ENCODE results near the gene IL17C. TPM values are rescaled to one million over a fixed set of nuclear protein-coding genes. Genes with fewer than 3 reads are reported as not detected.
A peak's percentile ranks its signal among the peaks of the same experiment; 100 is the strongest.

Gene IL17C
- total and polyA plus RNA-seq, 10 of the 15 experiments (the other 5 are each of a cell fraction or from before 2014, with no cell fraction given), result not detected

DNA sequence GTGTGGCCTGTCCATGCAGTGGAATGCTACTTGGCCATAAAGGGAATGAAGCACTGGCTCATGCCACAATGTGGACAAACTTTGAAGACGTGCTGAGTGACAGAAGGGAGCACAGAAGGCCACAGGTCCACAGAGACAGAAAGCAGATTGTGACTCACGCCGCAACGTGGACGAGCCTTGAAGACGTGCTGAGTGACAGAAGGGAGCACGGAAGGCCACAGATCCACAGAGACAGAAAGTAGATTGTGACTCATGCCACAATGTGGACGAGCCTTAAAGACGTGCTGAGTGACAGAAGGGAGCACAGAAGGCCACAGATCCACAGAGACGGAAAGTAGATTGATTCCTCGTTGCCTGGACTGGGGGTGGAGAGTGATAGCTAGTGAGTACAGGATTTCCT lies 48.9 kb upstream of the IL17C start (continued):
- TF ChIP-seq, protein P1, sequence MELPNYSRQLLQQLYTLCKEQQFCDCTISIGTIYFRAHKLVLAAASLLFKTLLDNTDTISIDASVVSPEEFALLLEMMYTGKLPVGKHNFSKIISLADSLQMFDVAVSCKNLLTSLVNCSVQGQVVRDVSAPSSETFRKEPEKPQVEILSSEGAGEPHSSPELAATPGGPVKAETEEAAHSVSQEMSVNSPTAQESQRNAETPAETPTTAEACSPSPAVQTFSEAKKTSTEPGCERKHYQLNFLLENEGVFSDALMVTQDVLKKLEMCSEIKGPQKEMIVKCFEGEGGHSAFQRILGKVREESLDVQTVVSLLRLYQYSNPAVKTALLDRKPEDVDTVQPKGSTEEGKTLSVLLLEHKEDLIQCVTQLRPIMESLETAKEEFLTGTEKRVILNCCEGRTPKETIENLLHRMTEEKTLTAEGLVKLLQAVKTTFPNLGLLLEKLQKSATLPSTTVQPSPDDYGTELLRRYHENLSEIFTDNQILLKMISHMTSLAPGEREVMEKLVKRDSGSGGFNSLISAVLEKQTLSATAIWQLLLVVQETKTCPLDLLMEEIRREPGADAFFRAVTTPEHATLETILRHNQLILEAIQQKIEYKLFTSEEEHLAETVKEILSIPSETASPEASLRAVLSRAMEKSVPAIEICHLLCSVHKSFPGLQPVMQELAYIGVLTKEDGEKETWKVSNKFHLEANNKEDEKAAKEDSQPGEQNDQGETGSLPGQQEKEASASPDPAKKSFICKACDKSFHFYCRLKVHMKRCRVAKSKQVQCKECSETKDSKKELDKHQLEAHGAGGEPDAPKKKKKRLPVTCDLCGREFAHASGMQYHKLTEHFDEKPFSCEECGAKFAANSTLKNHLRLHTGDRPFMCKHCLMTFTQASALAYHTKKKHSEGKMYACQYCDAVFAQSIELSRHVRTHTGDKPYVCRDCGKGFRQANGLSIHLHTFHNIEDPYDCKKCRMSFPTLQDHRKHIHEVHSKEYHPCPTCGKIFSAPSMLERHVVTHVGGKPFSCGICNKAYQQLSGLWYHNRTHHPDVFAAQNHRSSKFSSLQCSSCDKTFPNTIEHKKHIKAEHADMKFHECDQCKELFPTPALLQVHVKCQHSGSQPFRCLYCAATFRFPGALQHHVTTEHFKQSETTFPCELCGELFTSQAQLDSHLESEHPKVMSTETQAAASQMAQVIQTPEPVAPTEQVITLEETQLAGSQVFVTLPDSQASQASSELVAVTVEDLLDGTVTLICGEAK (IDR thresholded peaks at IDR 0.05; ENCODE audit: borderline replicate concordance), result no peak
- TF ChIP-seq WRNIP1 (IDR thresholded peaks at IDR 0.05; ENCODE audit: borderline replicate concordance, low read depth, low read length) (no peak), GATAD2B (conservative IDR thresholded peaks at IDR 0.05; ENCODE audit: low read depth) (no peak)
- TF ChIP-seq, protein P2, sequence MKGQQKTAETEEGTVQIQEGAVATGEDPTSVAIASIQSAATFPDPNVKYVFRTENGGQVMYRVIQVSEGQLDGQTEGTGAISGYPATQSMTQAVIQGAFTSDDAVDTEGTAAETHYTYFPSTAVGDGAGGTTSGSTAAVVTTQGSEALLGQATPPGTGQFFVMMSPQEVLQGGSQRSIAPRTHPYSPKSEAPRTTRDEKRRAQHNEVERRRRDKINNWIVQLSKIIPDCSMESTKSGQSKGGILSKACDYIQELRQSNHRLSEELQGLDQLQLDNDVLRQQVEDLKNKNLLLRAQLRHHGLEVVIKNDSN (IDR thresholded peaks at IDR 0.05; ENCODE audit: borderline replicate concordance, extremely low read length, insufficient read depth, low read depth, low read length), result no peak

DNA sequence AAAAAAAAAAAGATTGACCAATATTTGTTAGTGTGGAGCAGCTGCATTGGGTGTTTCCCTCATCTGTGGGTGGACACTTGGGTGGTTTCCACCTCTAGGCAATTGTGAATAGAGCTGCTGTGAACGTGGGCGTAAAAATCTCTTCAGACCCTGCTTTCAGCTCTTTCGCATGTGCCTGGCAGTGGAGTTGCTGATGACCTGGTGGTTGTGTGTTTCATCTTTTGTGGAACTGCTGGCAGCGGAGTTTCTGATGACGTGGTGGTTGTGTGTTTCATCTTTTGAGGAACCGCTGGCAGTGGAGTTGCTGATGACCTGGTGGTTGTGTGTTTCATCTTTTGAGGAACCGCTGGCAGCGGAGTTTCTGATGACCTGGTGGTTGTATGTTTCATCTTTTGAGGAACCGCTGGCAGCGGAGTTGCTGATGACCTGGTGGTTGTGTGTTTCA lies 46.8 kb upstream of the IL17C start:
- Histone ChIP-seq H3K9me3 (replicated peaks; ENCODE audit: control insufficient read depth, insufficient read depth, low read length) (no peaks in the 10 kb centered on the region), H3K79me2 (ENCODE audit: control insufficient read depth, insufficient read depth, low read length) (peaks cover 15% of the 10 kb centered on the region), H3K4me1 (ENCODE audit: control insufficient read depth, insufficient read depth, low read length) (peaks cover 4% of the 10 kb centered on the region), H3K9ac (ENCODE audit: control insufficient read depth, insufficient read depth, low read length) (no peak overlapping the region), H3K27ac (ENCODE audit: control insufficient read depth, insufficient read depth) (peak overlapping the region; percentile 54), H3K27me3 (replicated peaks in 1 of 2; ENCODE audit: control insufficient read depth in 2 of 2, insufficient read depth in 2 of 2, low read length in 1 of 2) (no peaks in the 10 kb centered on the region), H3K4me3 (peak overlapping the region; percentile 16; the same call in 1 of the 2 replicates), H3K4me2 (ENCODE audit: control insufficient read depth, insufficient read depth) (peak overlapping the region; percentile 63; the same call in 1 of the 2 replicates), H4K20me1 (ENCODE audit: control insufficient read depth, insufficient read depth) (no peaks in the 10 kb centered on the region), H2AFZ (ENCODE audit: control insufficient read depth, low read depth, low read length) (no peak overlapping the region), H3K36me3 (ENCODE audit: control insufficient read depth in 2 of 2, insufficient read depth in 2 of 2, low read length in 1 of 2) (peaks cover 13 to 30% of the 10 kb centered on the region in 2 experiments; a peak in 3 of 4 replicates)
- BruUV-seq (replicated peaks), result no TSS peak
- peak; percentile 90 for DNase-seq (ENCODE audit: low read depth, low spot score)
- FAIRE-seq, result peak; percentile 98
- POLR2A ChIA-PET, result interaction anchor here (0.7 to 1.7 kb wide), 4 partner anchors 21 to 503 kb away, joined by 3 to 9 read pairs (median 4); partner anchors contain the start of genes MVD and ZC3H18
- in situ Hi-C loops (cut with MboI) (no loop called here), intact Hi-C loops (cut with micrococcal nuclease; ENCODE audit: unreplicated experiment) (no loop called here)
- SMC1A ChIA-PET (ENCODE audit: uncharacterized antibody, unreplicated experiment), result interaction anchor here (0.6 to 1.3 kb wide), 5 partner anchors 16 to 70 kb away, joined by 3 to 4 read pairs (median 3); partner anchors contain the start of gene ZC3H18
- peak; percentile 95 for ATAC-seq
- 2% methylated on average over 10 of the region's 10 CpGs for WGBS (ENCODE audit: insufficient coverage, insufficient replicate concordance, low lambda C conversion rate, missing lambda C conversion rate)
- RAD21 ChIA-PET (ENCODE audit: unreplicated experiment), result interaction anchor here (1.0 to 2.0 kb wide), 4 partner anchors 21 to 220 kb away, joined by 3 to 7 read pairs (median 6); partner anchors contain the start of genes APRT and ZC3H18
- CTCF ChIA-PET, result interaction anchor here (0.7 to 1.2 kb wide), 4 partner anchors 20 to 146 kb away, joined by 3 to 6 read pairs (median 4); no protein-coding TSS in a partner anchor
- TF ChIP-seq EZH2 (IDR thresholded peaks at IDR 0.05; ENCODE audit: borderline replicate concordance, control insufficient read depth, low read depth, low read length), result no peak
- TF ChIP-seq HDGF (IDR thresholded peaks at IDR 0.05), result no peak
- TF ChIP-seq ZNF24 (IDR thresholded peaks at IDR 0.05), result no peak
- TF ChIP-seq, protein P3, sequence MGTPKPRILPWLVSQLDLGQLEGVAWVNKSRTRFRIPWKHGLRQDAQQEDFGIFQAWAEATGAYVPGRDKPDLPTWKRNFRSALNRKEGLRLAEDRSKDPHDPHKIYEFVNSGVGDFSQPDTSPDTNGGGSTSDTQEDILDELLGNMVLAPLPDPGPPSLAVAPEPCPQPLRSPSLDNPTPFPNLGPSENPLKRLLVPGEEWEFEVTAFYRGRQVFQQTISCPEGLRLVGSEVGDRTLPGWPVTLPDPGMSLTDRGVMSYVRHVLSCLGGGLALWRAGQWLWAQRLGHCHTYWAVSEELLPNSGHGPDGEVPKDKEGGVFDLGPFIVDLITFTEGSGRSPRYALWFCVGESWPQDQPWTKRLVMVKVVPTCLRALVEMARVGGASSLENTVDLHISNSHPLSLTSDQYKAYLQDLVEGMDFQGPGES (IDR thresholded peaks at IDR 0.05), result no peak
- no peak for TF ChIP-seq GABPA (IDR thresholded peaks at IDR 0.05; ENCODE audit: low read depth)
- TF ChIP-seq, protein P4, sequence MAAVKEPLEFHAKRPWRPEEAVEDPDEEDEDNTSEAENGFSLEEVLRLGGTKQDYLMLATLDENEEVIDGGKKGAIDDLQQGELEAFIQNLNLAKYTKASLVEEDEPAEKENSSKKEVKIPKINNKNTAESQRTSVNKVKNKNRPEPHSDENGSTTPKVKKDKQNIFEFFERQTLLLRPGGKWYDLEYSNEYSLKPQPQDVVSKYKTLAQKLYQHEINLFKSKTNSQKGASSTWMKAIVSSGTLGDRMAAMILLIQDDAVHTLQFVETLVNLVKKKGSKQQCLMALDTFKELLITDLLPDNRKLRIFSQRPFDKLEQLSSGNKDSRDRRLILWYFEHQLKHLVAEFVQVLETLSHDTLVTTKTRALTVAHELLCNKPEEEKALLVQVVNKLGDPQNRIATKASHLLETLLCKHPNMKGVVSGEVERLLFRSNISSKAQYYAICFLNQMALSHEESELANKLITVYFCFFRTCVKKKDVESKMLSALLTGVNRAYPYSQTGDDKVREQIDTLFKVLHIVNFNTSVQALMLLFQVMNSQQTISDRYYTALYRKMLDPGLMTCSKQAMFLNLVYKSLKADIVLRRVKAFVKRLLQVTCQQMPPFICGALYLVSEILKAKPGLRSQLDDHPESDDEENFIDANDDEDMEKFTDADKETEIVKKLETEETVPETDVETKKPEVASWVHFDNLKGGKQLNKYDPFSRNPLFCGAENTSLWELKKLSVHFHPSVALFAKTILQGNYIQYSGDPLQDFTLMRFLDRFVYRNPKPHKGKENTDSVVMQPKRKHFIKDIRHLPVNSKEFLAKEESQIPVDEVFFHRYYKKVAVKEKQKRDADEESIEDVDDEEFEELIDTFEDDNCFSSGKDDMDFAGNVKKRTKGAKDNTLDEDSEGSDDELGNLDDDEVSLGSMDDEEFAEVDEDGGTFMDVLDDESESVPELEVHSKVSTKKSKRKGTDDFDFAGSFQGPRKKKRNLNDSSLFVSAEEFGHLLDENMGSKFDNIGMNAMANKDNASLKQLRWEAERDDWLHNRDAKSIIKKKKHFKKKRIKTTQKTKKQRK (IDR thresholded peaks at IDR 0.05; ENCODE audit: low read depth, low read length), result no peak
- peak; percentile 28; the same call in 1 of the 3 replicates for TF ChIP-seq POU2F2 (IDR thresholded peaks at IDR 0.05; ENCODE audit: borderline replicate concordance, low read depth, low read length)
- 0 out of 2 replicates have a peak, but pooled peaks have one; percentile 50 for TF ChIP-seq MEF2A (IDR thresholded peaks at IDR 0.05; ENCODE audit: insufficient read depth, low read depth, low read length)
